Mesenchymal stem cell (in vitro differentiated cells and primary cell): ENCODE measurements around the gene SSC5D.

Experiments
- DNase-seq: peaks from one replicate; pipeline ENCODE4 v3.0.0-alpha.2; 2013
- H2AFZ ChIP-seq: one replicate; pipeline ENCODE4 v1.6.1; 2013; ENCODE audit warnings: low read depth, mild to moderate bottlenecking, control low read depth, inconsistent platforms, low read length, moderate library complexity
- H2AK5ac ChIP-seq: 2 replicates; pipeline ENCODE4 v1.6.1; 2013; ENCODE audit warnings: low read length, moderate library complexity, mild to moderate bottlenecking, inconsistent platforms; ENCODE audit not compliant: severe bottlenecking
- H2BK120ac ChIP-seq: one replicate; pipeline ENCODE4 v1.6.1; 2013; ENCODE audit warnings: low read depth, mild to moderate bottlenecking, inconsistent platforms, low read length, moderate library complexity
- H2BK12ac ChIP-seq, 2 experiments: one replicate each; pipeline ENCODE4 v1.6.1; 2013; ENCODE audit warnings: inconsistent platforms in 2 of 2, low read length in 2 of 2, mild to moderate bottlenecking in 2 of 2, moderate library complexity in 2 of 2, control low read depth in 1 of 2
- H2BK15ac ChIP-seq: one replicate; pipeline ENCODE4 v1.6.1; 2013; ENCODE audit warnings: mild to moderate bottlenecking, low read depth, inconsistent platforms; ENCODE audit not compliant: poor library complexity, severe bottlenecking
- H2BK5ac ChIP-seq: 2 replicates; pipeline ENCODE4 v1.6.1; 2013; ENCODE audit warnings: low read depth, mild to moderate bottlenecking, low read length, control low read depth, inconsistent platforms; ENCODE audit not compliant: poor library complexity, severe bottlenecking
- H3K14ac ChIP-seq, 2 experiments: one replicate each; pipeline ENCODE4 v1.6.1; 2013; ENCODE audit warnings: inconsistent platforms in 2 of 2, low read length in 2 of 2, control low read depth in 1 of 2, mild to moderate bottlenecking in 1 of 2, moderate library complexity in 1 of 2
- H3K18ac ChIP-seq, 2 experiments: one replicate each; pipeline ENCODE4 v1.6.1; 2013; ENCODE audit warnings: inconsistent platforms in 2 of 2, low read length in 2 of 2, control low read depth in 1 of 2, low read depth in 1 of 2, mild to moderate bottlenecking in 1 of 2
- H3K23ac ChIP-seq, 2 experiments: one replicate each; pipeline ENCODE4 v1.6.1; 2013; ENCODE audit warnings: inconsistent platforms in 2 of 2, low read length in 2 of 2, mild to moderate bottlenecking in 2 of 2, moderate library complexity in 2 of 2, control low read depth in 1 of 2
- H3K27ac ChIP-seq: 2 replicates; pipeline ENCODE4 v1.5.1; 2013; ENCODE audit warnings: mild to moderate bottlenecking, moderate library complexity, low read length, control low read depth, inconsistent platforms; ENCODE audit not compliant: poor library complexity, severe bottlenecking
- H3K27me3 ChIP-seq, 2 experiments: 2 replicates each; pipeline versions ENCODE4 v1.6.1 to v1.7.0; 2013; ENCODE audit warnings: low read length in 2 of 2, mild to moderate bottlenecking in 2 of 2, moderate library complexity in 2 of 2, control low read depth in 1 of 2, inconsistent platforms in 1 of 2; ENCODE audit not compliant: control insufficient read depth in 1 of 2, insufficient read depth in 1 of 2
- H3K36me3 ChIP-seq, 2 experiments: 2 replicates each; pipeline versions ENCODE4 v1.6.1 to v1.7.0; 2013; ENCODE audit warnings: low read length in 2 of 2, control low read depth in 1 of 2, inconsistent platforms in 1 of 2, low read depth in 1 of 2, mild to moderate bottlenecking in 1 of 2; ENCODE audit not compliant: insufficient read depth in 2 of 2, control insufficient read depth in 1 of 2
- H3K4ac ChIP-seq, 2 experiments: one replicate each; pipeline ENCODE4 v1.6.1; 2013; ENCODE audit warnings: inconsistent platforms in 2 of 2, low read length in 2 of 2, mild to moderate bottlenecking in 2 of 2, moderate library complexity in 2 of 2, control low read depth in 1 of 2, low read depth in 1 of 2
- H3K4me1 ChIP-seq: 2 replicates; pipeline ENCODE4 v1.6.1; 2013; ENCODE audit warnings: low read depth, low read length, control low read depth; ENCODE audit not compliant: control insufficient read depth, insufficient read depth
- H3K4me2 ChIP-seq: 2 replicates; pipeline ENCODE4 v1.6.1; 2013; ENCODE audit warnings: low read length, mild to moderate bottlenecking, inconsistent platforms; ENCODE audit not compliant: poor library complexity, severe bottlenecking
- H3K4me3 ChIP-seq, 2 experiments: 2 replicates each; pipeline versions ENCODE4 v1.5.1 to v1.7.0; 2013; ENCODE audit warnings: low read length in 2 of 2, mild to moderate bottlenecking in 2 of 2, control low read depth in 1 of 2, low read depth in 1 of 2; ENCODE audit not compliant: insufficient read depth in 1 of 2
- H3K79me1 ChIP-seq: replicated peaks from 2 replicates; pipeline ENCODE4 v1.6.1; 2013; ENCODE audit warnings: mild to moderate bottlenecking, control low read depth, low read length, inconsistent platforms; ENCODE audit not compliant: poor library complexity, severe bottlenecking
- H3K9ac ChIP-seq: 2 replicates; pipeline ENCODE4 v1.7.0; 2013; ENCODE audit warnings: mild to moderate bottlenecking, low read length, moderate library complexity
- H3K9me3 ChIP-seq: 2 replicates; pipeline ENCODE4 v1.7.0; 2013; ENCODE audit warnings: mild to moderate bottlenecking, low read length; ENCODE audit not compliant: control insufficient read depth
- H4K8ac ChIP-seq: one replicate; pipeline ENCODE4 v1.6.1; 2013; ENCODE audit warnings: inconsistent platforms, mild to moderate bottlenecking, low read length, moderate library complexity
- H4K91ac ChIP-seq: one replicate; pipeline ENCODE4 v1.6.1; 2013; ENCODE audit warnings: mild to moderate bottlenecking, low read length, inconsistent platforms
- WGBS: methylation state at CpG from one replicate; pipeline ENCODE4 v1.1.7; 2013; ENCODE audit warnings: mixed read lengths; 5-methylcytosine and 5-hydroxymethylcytosine counted together

The SSC5D gene

GRCh38 chr19:55545443-55545842 is 57.2 kb downstream of the SSC5D start, which contains the start of gene SBK3:
SBK3 (minus strand) TSS chr19:55545543; CDS start chr19:55545543, 0 bp downstream.
- Histone ChIP-seq H3K4me3 (no peak within 1 kb of the TSS), H3K27me3 (peaks cover 0 to 10% of the 10 kb centered on the region in 2 experiments), H3K79me1 (no peaks in the 10 kb centered on the region), H3K36me3 (no peaks in the 10 kb centered on the region), H4K91ac (no peak within 1 kb of the TSS), H3K14ac (peak within 1 kb of the TSS in 1 of 2 experiments; percentile 68), H3K18ac (peak within 1 kb of the TSS in 1 of 2 experiments; percentile 41), H2BK5ac (no peak within 1 kb of the TSS), H3K9ac (peak within 1 kb of the TSS; percentile 80), H3K27ac (no peak within 1 kb of the TSS), H3K23ac (no peak within 1 kb of the TSS), H4K8ac (no peak within 1 kb of the TSS), H2BK120ac (no peak within 1 kb of the TSS), H3K4ac (no peak within 1 kb of the TSS), H2AFZ (no peak within 1 kb of the TSS), H2BK15ac (no peak within 1 kb of the TSS), H3K4me2 (no peak within 1 kb of the TSS), H3K4me1 (peaks cover 30% of the 10 kb centered on the region), H3K9me3 (no peaks in the 10 kb centered on the region), H2AK5ac (no peak within 1 kb of the TSS), H2BK12ac (no peak within 1 kb of the TSS)
- WGBS, result 81% methylated on average over 10 of the region's 10 CpGs
- no peak for DNase-seq

GRCh38 chr19:55546011-55546410 is 57.8 kb downstream of the SSC5D start:
- no peak overlapping the region for H4K91ac ChIP-seq
- no peak overlapping the region for H3K4me3 ChIP-seq
- H2BK120ac ChIP-seq, result no peak overlapping the region
- H3K4me1 ChIP-seq, result peaks cover 31% of the 10 kb centered on the region
- peak overlapping the region in 1 of 2 experiments; percentile 68 for H3K14ac ChIP-seq
- H3K79me1 ChIP-seq, result no peaks in the 10 kb centered on the region
- H3K9me3 ChIP-seq, result no peaks in the 10 kb centered on the region
- peak overlapping the region in 1 of 2 experiments; percentile 41 for H3K18ac ChIP-seq
- peaks cover 0 to 10% of the 10 kb centered on the region in 2 experiments for H3K27me3 ChIP-seq
- DNase-seq, result no peak
- no peak overlapping the region for H2AK5ac ChIP-seq
- no peak overlapping the region for H2BK5ac ChIP-seq
- no peak overlapping the region for H3K27ac ChIP-seq
- no peak overlapping the region for H2BK15ac ChIP-seq
- 74% methylated on average over 11 of the region's 11 CpGs for WGBS
- H2BK12ac ChIP-seq, result no peak overlapping the region
- no peak overlapping the region for H3K23ac ChIP-seq
- no peak overlapping the region for H2AFZ ChIP-seq
- no peaks in the 10 kb centered on the region for H3K36me3 ChIP-seq
- no peak overlapping the region for H4K8ac ChIP-seq
- no peak overlapping the region for H3K4me2 ChIP-seq
- H3K9ac ChIP-seq, result peak overlapping the region; percentile 80
- H3K4ac ChIP-seq, result no peak overlapping the region

DNA sequence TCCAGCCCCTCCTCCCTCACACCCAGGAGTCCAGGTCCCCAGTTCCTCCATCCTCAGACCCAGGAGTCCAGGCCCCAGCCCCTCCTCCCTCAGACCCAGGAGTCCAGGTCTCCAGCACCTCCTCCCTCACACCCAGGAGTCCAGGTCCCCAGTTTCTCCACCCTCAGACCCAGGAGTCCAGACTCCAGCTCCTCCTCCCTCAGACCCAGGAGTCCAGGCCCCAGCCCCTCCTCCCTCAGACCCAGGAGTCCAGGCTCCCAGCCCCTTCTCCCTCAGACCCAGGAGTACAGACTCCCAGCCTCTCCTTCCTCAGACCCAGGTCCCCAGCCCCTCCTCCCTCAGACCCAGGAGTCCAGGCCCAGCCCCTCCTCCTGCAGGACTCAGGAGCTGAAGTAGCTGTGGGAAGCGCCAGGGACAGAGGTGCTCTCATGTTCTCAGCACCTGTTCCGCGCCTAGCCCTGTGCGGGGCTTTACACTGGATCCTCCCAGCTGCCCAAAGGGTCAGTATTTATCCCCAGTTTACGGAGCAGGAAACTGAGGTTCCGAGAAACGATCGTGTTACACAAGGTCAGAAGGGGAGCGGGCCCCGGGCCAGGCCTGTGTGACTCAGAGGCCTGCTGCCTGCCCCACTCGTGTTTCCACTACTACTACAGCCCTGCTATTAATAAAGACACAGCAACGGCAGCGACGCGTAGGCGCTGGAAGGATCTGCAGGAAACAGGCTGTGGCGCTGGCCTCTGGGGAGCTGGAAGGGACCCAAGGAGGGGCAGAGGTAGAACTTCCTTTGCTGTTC is 58.8 kb downstream of the SSC5D start:
- Histone ChIP-seq H3K4ac (no peak overlapping the region), H3K4me1 (peaks cover 37% of the 10 kb centered on the region), H3K18ac (no peak overlapping the region), H2BK5ac (no peak overlapping the region), H3K14ac (no peak overlapping the region), H3K4me3 (peak overlapping the region in 1 of 2 experiments; percentile 53), H3K27ac (peak overlapping the region; percentile 1), H3K9me3 (no peaks in the 10 kb centered on the region), H3K79me1 (no peaks in the 10 kb centered on the region), H2BK12ac (no peak overlapping the region), H2BK15ac (peak overlapping the region; percentile 45), H2AK5ac (peak overlapping the region; percentile 45), H3K9ac (peak overlapping the region; percentile 80), H4K8ac (no peak overlapping the region), H4K91ac (no peak overlapping the region), H3K36me3 (no peaks in the 10 kb centered on the region), H3K27me3 (peaks cover 0 to 10% of the 10 kb centered on the region in 2 experiments), H3K4me2 (no peak overlapping the region), H2BK120ac (no peak overlapping the region), H3K23ac (no peak overlapping the region), H2AFZ (no peak overlapping the region)
- peak; percentile 46 for DNase-seq
- WGBS, result 62% methylated on average over 17 of the region's 17 CpGs

DNA sequence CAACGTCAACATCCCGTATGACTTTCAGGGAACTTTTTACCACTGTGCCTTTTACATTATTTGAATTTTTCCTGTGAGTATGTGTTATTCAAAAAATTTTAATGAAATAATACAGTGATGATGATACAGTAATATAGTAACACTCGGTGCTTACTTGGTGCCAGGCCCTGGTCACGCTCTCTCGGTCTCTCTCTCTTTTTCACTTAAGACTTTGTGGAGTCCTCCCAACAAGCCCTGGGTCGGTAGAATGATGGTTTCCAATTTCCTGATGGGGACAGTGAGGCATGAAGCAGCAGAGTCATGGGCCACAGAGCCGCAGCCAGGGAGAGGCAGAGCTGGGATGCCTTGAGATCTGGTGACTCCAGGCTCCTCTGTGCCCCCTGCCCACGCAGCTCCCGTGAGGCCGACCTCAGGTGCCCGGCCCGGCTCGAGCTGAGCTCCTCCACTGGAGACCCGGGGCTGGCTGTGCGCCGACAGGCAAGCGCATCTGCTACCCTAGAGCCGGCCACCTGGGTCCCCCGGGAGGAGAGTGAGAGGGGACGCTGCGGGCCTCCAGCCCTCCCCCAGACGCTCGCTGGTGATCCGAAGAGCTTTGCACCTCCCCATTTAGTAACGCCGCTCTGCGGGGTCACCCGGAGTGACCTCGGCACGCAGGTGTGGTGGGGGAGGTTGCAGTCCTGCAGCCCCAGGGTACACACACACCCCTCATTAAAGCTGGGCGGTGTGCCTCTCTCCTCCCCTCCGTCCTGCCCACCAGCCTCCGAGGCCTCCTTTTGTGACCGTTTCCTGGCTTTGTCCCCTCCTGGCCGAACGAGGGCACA is 61.5 kb downstream of the SSC5D start:
- Histone ChIP-seq H3K27ac (peak overlapping the region; percentile 98), H2BK120ac (no peak overlapping the region), H3K4me3 (peak overlapping the region in 1 of 2 experiments; percentile 60), H3K79me1 (no peaks in the 10 kb centered on the region), H3K36me3 (no peaks in the 10 kb centered on the region), H2BK15ac (peak overlapping the region; percentile 91), H2BK5ac (peak overlapping the region; percentile 87), H2AK5ac (peak overlapping the region; percentile 84), H4K91ac (peak overlapping the region; percentile 78), H3K4ac (no peak overlapping the region), H3K18ac (peak overlapping the region; percentile 51 to 77), H3K4me1 (peaks cover 41% of the 10 kb centered on the region), H3K9me3 (no peaks in the 10 kb centered on the region), H3K27me3 (peaks cover 0 to 7% of the 10 kb centered on the region in 2 experiments), H3K14ac (peak overlapping the region in 1 of 2 experiments; percentile 44), H3K9ac (peak overlapping the region; percentile 83), H4K8ac (peak overlapping the region; percentile 96), H2BK12ac (peak overlapping the region in 1 of 2 experiments; percentile 3), H3K4me2 (peak overlapping the region; percentile 45), H2AFZ (peak overlapping the region; percentile 68), H3K23ac (peak overlapping the region; percentile 35 to 83)
- peak; percentile 58 for DNase-seq
- 21% methylated on average over 27 of the region's 36 CpGs for WGBS
